GM18861 (cell line): ENCODE data around the gene MEMO1.
A peak's percentile ranks its signal among the peaks of the same experiment; 100 is the strongest.
"Not testable (repeated sequence)": the region's sequence is repeated elsewhere in the genome, so short reads cannot be mapped to it uniquely, and the experiment has no call there.

ENCODE experiments used
- ATAC-seq: cut with Tn5 transposase; IDR thresholded peaks from one replicate; pipeline ENCODE4 v1.9.1; 2021; ENCODE audit not compliant: unreplicated experiment

The MEMO1 gene

DNA sequence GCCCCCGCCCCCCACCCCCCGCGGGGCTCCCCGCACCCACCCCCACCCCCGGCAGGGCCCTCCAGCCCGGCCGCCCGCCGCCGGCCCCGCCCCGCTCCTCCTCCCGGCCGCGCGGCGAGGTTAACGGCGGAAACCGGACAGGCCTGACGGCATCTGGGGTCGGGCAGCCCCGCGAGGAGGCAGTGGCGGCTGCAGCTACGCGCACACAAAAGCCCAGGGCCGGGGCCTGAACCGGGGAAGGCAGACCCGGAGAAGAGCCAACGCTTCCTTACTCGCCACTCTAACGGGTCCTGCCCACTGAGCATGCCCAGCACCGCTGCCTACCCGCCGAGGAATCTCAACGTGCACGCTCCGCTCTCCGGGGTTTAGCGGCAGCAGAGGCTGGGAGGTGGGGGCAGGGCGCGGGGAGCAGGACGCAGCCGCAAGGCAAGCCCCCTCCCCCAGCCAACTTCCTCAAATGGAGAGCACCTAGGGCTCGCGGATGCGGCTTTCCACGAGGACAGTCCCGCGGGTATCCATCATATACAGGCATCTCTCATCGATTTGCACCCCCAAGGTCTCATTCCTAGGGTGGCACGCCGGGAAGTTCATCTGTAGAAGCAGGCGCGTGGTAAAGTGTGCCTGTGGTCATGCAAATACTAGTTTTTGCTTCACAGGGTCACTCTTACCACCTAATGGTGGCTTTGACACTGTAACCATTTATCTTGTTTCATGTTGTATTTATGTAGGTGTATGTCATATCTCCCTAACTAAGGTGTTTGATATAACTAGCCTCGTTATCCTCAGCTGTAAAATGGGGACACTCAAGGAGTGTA is at the start of gene MEMO1:
TSS of gene MEMO1 (minus strand) at position 339 of the 815 bp plus-strand sequence. CDS start 761 bp downstream, outside the sequence.
- ATAC-seq: peak; percentile 59

DNA sequence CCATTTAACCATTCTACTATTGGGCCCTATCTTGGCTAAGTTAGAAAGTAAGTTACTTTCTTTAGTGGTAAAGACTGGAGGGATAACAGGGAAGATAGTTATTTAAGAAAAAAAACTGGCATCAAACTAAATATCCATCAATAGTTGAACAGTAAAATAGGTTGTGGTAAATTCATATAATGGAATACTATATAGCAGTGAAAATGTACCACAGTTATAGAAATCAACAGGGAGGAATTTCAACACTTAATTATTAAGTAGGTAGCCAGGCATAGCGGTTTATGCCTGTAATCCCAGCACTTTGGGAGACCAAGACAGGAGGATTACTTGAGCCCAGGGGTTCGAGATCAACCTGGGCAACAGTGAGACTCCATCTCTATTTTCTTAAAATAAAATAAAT is 49.5 kb upstream of the MEMO1 start:
- no peak for ATAC-seq

DNA sequence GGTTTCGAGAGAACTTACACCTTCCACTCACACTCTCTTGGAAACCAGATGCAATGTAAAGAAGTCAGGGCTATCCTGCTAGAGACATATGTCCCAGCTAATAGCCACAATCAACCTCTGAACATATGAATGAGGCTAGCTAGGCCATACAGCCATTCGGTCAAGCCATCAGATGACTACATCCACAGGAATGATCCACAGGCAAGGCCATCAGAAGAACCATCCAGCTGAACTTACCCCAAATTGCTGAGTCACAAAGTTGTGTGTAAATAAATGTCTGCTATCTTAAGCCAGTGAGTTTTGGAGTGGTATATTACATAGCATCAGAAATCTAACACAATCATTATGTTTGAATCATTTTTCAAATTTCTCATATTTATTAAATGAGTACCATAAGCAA is 47.3 kb upstream of the MEMO1 start:
- ATAC-seq: no peak

DNA sequence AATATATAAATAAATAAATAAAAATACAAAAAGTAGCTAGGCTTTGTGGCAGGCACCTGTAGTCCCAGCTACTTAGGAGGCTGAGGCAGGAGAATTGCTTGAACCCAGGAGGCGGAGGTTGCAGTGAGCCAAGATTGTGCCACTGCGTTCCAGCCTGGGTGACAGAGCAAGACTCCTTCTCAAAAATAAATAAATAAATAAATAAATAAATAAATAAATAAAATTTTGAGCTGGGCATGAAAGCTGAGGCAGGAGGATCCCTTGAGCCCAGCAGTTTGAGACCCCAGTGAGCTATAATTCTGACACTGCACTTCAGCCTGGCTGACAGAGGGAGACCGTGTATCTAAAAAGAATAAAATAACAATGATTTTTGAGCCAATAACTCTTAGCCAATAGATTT is 43.8 kb upstream of the MEMO1 start:
- ATAC-seq: not testable (repeated sequence)

GRCh38 chr2:32051836-32052439 is 41.1 kb upstream of the MEMO1 start:
- no peak for ATAC-seq

- ATAC-seq: no peak
Measured at GRCh38 chr2:32043561-32043960, 32.8 kb upstream of the MEMO1 start.

- ATAC-seq: peak; percentile 81
Measured at GRCh38 chr2:32039447-32040219, 28.8 kb upstream of the MEMO1 start, which contains the start of gene DPY30. Gene DPY30 (minus strand): TSS chr2:32039805. CDS start chr2:32039456, 349 bp downstream.

- not testable (repeated sequence) for ATAC-seq
Measured at GRCh38 chr2:32034198-32034887, 23.5 kb upstream of the MEMO1 start.

DNA sequence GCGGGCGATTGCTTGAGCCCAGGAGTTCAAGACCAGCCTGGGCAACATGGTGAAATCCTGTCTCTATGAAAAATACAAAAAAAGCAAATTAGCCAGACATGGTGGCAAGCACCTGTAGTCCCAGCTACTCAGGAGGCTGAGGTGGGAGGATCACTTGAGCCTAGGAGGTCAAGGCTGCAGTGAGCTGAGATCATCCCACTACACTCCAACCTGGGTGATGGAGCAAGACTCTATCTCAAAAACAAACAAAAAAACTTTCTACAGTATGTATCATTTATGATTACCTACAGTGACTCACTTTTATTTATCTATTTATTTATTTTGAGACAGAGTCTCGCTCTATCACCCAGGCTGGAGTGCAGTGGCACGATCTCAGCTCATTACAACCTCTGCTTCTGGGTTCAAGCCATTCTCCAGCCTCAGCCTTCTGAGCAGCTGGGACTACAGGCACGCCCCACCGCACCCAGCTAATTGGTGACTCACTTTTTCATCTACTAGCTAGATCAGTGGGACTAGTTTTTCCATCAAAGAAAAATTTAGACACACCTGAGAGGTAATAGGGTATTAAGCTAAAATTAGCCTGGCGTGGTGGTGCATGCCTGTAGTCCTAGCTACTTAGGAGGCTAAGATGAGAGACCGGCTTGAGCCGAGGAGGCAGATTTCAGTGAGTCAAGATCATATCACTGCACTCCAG is 8.1 kb upstream of the MEMO1 start:
- not testable (repeated sequence) for ATAC-seq

DNA sequence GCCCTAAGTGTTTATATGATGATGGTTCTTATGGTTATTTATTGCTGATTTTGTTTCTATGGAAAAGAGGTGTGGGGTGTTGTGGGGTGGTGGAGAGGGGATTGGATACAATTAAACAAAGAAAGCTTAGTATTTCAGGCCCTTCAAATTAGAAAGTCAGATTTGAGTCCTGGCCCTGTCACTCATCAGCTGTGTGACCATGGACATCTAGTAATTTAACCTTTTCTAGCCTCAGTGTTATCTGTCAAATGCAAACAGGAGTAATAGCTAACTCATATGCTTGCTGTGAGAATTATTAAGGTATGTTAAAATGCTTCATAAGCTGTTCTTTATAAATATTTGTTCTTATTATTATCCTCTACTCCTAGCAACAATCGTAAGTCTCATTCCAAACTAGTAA is 2.1 kb upstream of the MEMO1 start:
- no peak for ATAC-seq

DNA sequence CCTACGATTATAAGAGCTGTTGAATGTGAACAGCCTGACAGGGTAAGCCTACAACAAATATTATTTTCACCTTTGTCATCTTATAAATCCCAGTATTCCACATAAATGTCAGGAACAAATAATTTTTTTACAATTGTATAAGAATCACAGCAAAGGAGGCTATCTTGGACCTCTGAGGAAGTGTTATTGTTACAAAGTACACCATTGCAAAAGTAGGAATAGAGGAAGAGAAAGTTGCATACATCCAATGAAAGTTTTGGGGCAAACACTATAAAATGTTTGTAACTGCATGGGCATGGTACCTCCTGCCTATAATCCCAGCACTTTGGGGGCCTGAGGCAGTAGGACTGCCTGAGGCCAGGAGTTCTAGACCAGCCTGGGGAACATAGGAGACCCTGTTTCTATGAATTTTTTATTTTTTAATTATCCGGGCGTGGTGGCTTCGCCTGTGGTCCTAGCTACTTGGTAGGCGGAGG is 715 bp upstream of the MEMO1 start:
- no peak for ATAC-seq

GRCh38 chr2:32010280-32010669 is 533 bp downstream of the MEMO1 start:
- ATAC-seq: peak; percentile 24

- ATAC-seq: peak; percentile 9
Measured at GRCh38 chr2:32009516-32010256, 1.1 kb downstream of the MEMO1 start.

- no peak for ATAC-seq
Measured at GRCh38 chr2:32008805-32009515, 1.8 kb downstream of the MEMO1 start.

- no peak for ATAC-seq
Measured at GRCh38 chr2:32007121-32007391, 3.8 kb downstream of the MEMO1 start.

DNA sequence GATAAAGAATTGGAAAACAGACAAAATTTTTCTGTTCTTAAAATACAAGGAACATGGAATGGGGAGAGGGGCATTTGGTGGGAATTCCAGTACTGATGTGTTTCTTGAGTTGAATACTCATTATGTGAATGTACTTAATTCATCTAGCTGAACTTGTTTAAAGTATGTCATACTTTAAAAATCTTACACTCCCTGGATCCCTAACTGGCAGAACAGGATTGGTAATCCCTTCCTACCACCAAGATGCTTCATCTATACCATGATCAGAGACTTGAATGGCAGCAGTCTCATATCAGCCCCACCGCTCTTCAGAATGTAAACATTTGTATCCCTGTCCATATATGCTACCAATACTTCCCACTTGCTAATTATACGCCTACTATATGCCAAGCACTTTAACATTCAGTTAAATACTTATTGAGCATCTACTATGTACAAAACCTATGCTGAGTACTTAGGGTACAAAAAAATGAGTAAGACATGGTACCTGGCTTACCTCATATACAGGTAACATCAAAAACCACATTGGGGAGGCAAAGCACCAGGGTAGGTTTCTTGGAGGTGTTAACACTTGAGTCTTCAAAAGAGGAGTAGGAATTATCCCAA is 5.3 kb downstream of the MEMO1 start:
- no peak for ATAC-seq

GRCh38 chr2:32003791-32004190 is 7.0 kb downstream of the MEMO1 start:
- no peak for ATAC-seq

GRCh38 chr2:32002406-32002805 is 8.4 kb downstream of the MEMO1 start:
- ATAC-seq: no peak

- ATAC-seq: no peak
Measured at GRCh38 chr2:31999438-31999837, 11.4 kb downstream of the MEMO1 start.
